KMS-11 (cell line): ENCODE data around the gene SHOC2.

ENCODE experiments used
- H2AFZ ChIP-seq: fragments of 200-600 bp; sonication (generic); 2 replicates; pipeline ENCODE4 v1.6.1; 2016; ENCODE audit warnings: antibody characterized with exemption, mixed run types, low read depth
- H3K27ac ChIP-seq: fragments of 200-600 bp; sonication (generic); 2 replicates; pipeline ENCODE4 v1.6.1; 2016; ENCODE audit warnings: mild to moderate bottlenecking, mixed run types
- H3K27me3 ChIP-seq: fragments of 200-600 bp; sonication (generic); 2 replicates; pipeline ENCODE4 v1.6.1; 2017; ENCODE audit warnings: mild to moderate bottlenecking, low read depth, mixed run types, moderate library complexity; ENCODE audit not compliant: insufficient read depth
- H3K36me3 ChIP-seq: fragments of 200-600 bp; sonication (generic); 2 replicates; pipeline ENCODE4 v1.6.1; 2017; ENCODE audit warnings: mild to moderate bottlenecking, mixed run types; ENCODE audit not compliant: insufficient read depth
- H3K4me1 ChIP-seq: fragments of 200-600 bp; sonication (generic); 2 replicates; pipeline ENCODE4 v1.6.1; 2016; ENCODE audit warnings: mild to moderate bottlenecking, low read depth, mixed run types; ENCODE audit not compliant: poor library complexity, severe bottlenecking
- H3K4me2 ChIP-seq: fragments of 200-600 bp; sonication (generic); 2 replicates; pipeline ENCODE4 v1.7.0; 2016; ENCODE audit warnings: mild to moderate bottlenecking, mixed run types
- H3K4me3 ChIP-seq: fragments of 200-600 bp; sonication (generic); IDR thresholded peaks from 2 replicates; pipeline ENCODE4 v1.6.1; 2017; ENCODE audit warnings: low read depth, low read length, mixed read lengths; ENCODE audit not compliant: insufficient read depth
- H3K79me2 ChIP-seq: fragments of 200-600 bp; sonication (generic); 2 replicates; pipeline ENCODE4 v1.6.1; 2016; ENCODE audit warnings: low read depth, mixed run types; ENCODE audit not compliant: insufficient read depth
- H3K9ac ChIP-seq: fragments of 200-600 bp; sonication (generic); 2 replicates; pipeline ENCODE4 v1.6.1; 2016; ENCODE audit warnings: mild to moderate bottlenecking, mixed run types
- H4K20me1 ChIP-seq: fragments of 200-600 bp; sonication (generic); 2 replicates; pipeline ENCODE4 v1.6.1; 2016; ENCODE audit warnings: mild to moderate bottlenecking, mixed run types; ENCODE audit not compliant: insufficient read depth
- CTCF ChIP-seq: fragments of 200-600 bp; sonication (generic); conservative IDR thresholded peaks from 2 replicates; pipeline ENCODE4 v1.6.1; 2017; ENCODE audit warnings: low read depth, mild to moderate bottlenecking, antibody characterized with exemption, low read length, moderate library complexity, mixed read lengths

SHOC2 gene

GRCh38 chr10:111037858-111038257 lies 118.5 kb downstream of the SHOC2 start:
- no peaks in the 10 kb centered on the region for H3K4me1 ChIP-seq
- H3K27me3 ChIP-seq = no peaks in the 10 kb centered on the region
- H3K4me2 ChIP-seq = no peak overlapping the region
- no peak overlapping the region for H3K4me3 ChIP-seq
- H2AFZ ChIP-seq = no peak overlapping the region
- H3K79me2 ChIP-seq = no peaks in the 10 kb centered on the region
- no peaks in the 10 kb centered on the region for H3K36me3 ChIP-seq
- no peak overlapping the region for H3K27ac ChIP-seq
- TF ChIP-seq CTCF = no peak
- H3K9ac ChIP-seq = no peak overlapping the region
- no peaks in the 10 kb centered on the region for H4K20me1 ChIP-seq

- no peak for TF ChIP-seq CTCF
- H3K4me2 ChIP-seq = no peak overlapping the region
- H3K9ac ChIP-seq = no peak overlapping the region
- no peaks in the 10 kb centered on the region for H3K36me3 ChIP-seq
- H3K27me3 ChIP-seq = no peaks in the 10 kb centered on the region
- H2AFZ ChIP-seq = no peak overlapping the region
- H3K27ac ChIP-seq = no peak overlapping the region
- H3K4me1 ChIP-seq = no peaks in the 10 kb centered on the region
- H4K20me1 ChIP-seq = no peaks in the 10 kb centered on the region
- no peak overlapping the region for H3K4me3 ChIP-seq
- no peaks in the 10 kb centered on the region for H3K79me2 ChIP-seq
Measured at GRCh38 chr10:111039522-111039921, 120.1 kb downstream of the SHOC2 start.

GRCh38 chr10:111057006-111057405 lies 137.6 kb downstream of the SHOC2 start:
- H3K79me2 ChIP-seq = no peaks in the 10 kb centered on the region

More at GRCh38 chr10:111057006-111057405, 137.6 kb downstream of the SHOC2 start:
- H2AFZ ChIP-seq = no peak overlapping the region
- H3K36me3 ChIP-seq = no peaks in the 10 kb centered on the region; the same call in 1 of the 2 replicates
- H3K27ac ChIP-seq = no peak overlapping the region
- H3K27me3 ChIP-seq = no peaks in the 10 kb centered on the region
- no peaks in the 10 kb centered on the region for H4K20me1 ChIP-seq
- no peak for TF ChIP-seq CTCF
- no peak overlapping the region for H3K9ac ChIP-seq
- no peaks in the 10 kb centered on the region for H3K4me1 ChIP-seq
- H3K4me3 ChIP-seq = no peak overlapping the region
- H3K4me2 ChIP-seq = no peak overlapping the region
